ENCODE results near the gene SAMD9L.

Gene SAMD9L

DNA sequence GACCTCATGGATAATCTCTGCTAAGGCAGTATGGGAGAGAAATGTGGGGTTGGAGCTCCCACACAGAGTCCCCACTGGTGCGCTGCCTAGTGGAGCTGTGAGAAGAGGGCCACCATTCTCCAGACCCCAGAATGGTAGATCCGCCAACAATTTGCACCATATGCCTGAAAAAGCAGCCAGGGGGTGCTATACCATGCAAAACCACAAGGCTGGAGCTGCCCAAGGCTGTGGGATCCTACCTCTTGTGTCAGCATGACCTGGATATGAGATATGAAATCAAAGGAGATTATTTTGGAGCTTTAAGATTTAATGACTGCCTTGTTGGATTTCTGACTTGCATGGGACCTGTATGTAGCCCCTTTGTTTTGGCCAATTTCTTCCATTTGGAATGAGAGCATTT is 27.0 kb upstream of the SAMD9L start:
- H3K9me3 ChIP-seq (ENCODE audit: insufficient read depth, low read length): peaks cover 17% of the 10 kb centered on the region
- no peak overlapping the region for H3K4me3 ChIP-seq (ENCODE audit: low read length)
- H3K4me1 ChIP-seq (ENCODE audit: low read length): peaks cover 10% of the 10 kb centered on the region
- H4K20me1 ChIP-seq (ENCODE audit: insufficient read depth, low read length): no peaks in the 10 kb centered on the region
- H3K27me3 ChIP-seq (ENCODE audit: low read depth, low read length): no peaks in the 10 kb centered on the region
- H3K9ac ChIP-seq (ENCODE audit: low read length): no peak overlapping the region
- TF ChIP-seq, protein P1, sequence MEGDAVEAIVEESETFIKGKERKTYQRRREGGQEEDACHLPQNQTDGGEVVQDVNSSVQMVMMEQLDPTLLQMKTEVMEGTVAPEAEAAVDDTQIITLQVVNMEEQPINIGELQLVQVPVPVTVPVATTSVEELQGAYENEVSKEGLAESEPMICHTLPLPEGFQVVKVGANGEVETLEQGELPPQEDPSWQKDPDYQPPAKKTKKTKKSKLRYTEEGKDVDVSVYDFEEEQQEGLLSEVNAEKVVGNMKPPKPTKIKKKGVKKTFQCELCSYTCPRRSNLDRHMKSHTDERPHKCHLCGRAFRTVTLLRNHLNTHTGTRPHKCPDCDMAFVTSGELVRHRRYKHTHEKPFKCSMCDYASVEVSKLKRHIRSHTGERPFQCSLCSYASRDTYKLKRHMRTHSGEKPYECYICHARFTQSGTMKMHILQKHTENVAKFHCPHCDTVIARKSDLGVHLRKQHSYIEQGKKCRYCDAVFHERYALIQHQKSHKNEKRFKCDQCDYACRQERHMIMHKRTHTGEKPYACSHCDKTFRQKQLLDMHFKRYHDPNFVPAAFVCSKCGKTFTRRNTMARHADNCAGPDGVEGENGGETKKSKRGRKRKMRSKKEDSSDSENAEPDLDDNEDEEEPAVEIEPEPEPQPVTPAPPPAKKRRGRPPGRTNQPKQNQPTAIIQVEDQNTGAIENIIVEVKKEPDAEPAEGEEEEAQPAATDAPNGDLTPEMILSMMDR (IDR thresholded peaks at IDR 0.05; ENCODE audit: low read depth, low read length): no peak
- no peak for TF ChIP-seq EZH2phosphoT487 (IDR thresholded peaks at IDR 0.05; ENCODE audit: low read depth)
- no peak overlapping the region for H3K27ac ChIP-seq (ENCODE audit: low read length)
- H3K36me3 ChIP-seq (replicated peaks; ENCODE audit: low read depth, low read length): peaks cover 13% of the 10 kb centered on the region
- H3K79me2 ChIP-seq (ENCODE audit: low read length): no peaks in the 10 kb centered on the region
- H3K4me2 ChIP-seq (ENCODE audit: low read length): no peak overlapping the region
- H2AFZ ChIP-seq (ENCODE audit: low read depth, low read length): no peak overlapping the region

DNA sequence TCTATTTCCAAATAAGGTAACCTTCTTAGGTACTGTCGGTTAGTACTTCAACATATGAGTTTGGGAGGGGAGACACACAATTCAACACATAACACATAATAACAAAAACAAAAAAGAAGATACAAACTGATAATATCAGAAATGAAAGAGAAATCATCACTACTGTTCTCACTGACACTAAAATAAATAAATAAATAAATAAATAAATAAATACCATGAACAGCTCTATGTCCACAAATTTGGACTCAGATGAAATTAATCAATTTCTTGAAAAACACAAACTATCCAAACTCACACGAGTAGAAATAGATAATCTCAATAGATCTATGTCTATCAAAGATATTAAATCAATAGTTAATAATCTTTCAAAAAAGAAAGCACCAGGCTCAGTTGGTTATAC is 24.5 kb upstream of the SAMD9L start:
- no peak overlapping the region for H3K9ac ChIP-seq (ENCODE audit: low read length)
- H3K4me1 ChIP-seq (ENCODE audit: low read length): no peaks in the 10 kb centered on the region
- H3K27me3 ChIP-seq (ENCODE audit: low read depth, low read length): no peaks in the 10 kb centered on the region
- H4K20me1 ChIP-seq (ENCODE audit: insufficient read depth, low read length): no peaks in the 10 kb centered on the region
- no peaks in the 10 kb centered on the region for H3K79me2 ChIP-seq (ENCODE audit: low read length)
- H3K36me3 ChIP-seq (replicated peaks; ENCODE audit: low read depth, low read length): peaks cover 13% of the 10 kb centered on the region
- H2AFZ ChIP-seq (ENCODE audit: low read depth, low read length): no peak overlapping the region
- no peak overlapping the region for H3K4me3 ChIP-seq (ENCODE audit: low read length)
- H3K27ac ChIP-seq (ENCODE audit: low read length): no peak overlapping the region
- TF ChIP-seq, protein P1 (IDR thresholded peaks at IDR 0.05; ENCODE audit: low read depth, low read length): no peak
- no peak for TF ChIP-seq EZH2phosphoT487 (IDR thresholded peaks at IDR 0.05; ENCODE audit: low read depth)
- H3K4me2 ChIP-seq (ENCODE audit: low read length): no peak overlapping the region
- peaks cover 17% of the 10 kb centered on the region for H3K9me3 ChIP-seq (ENCODE audit: insufficient read depth, low read length)

DNA sequence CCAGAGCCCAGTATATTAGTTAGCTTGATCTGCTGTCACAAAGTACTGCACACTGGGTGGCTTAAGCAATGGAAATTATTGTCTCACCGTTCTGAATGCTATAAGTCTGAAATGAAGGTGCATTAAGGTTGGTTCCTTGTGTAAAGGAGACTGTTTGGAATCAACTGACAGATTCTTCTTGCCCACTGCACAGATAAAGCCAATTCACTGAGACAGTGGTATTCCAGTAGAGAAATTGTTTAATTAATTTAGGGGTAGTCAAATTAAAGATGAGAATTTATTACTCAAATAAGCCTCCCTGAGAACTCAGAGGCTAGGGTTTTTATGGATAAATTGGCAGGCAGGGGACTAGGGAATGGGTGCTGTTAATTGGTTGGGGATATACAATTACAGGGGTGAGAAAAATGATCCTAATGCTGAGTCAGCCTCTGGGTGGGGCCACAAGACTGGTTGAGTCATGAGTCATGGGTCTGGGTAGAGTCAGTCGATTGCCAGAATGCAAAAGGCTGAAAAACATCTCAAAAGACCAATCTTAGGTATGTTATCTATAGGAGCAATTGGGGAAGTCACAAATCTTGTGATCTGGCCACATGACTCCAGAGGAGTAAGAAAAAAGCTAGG is 23.5 kb upstream of the SAMD9L start:
- no peaks in the 10 kb centered on the region for H3K27me3 ChIP-seq (ENCODE audit: low read depth, low read length)
- H3K9ac ChIP-seq (ENCODE audit: low read length): no peak overlapping the region
- H3K79me2 ChIP-seq (ENCODE audit: low read length): no peaks in the 10 kb centered on the region
- H2AFZ ChIP-seq (ENCODE audit: low read depth, low read length): no peak overlapping the region
- H3K36me3 ChIP-seq (replicated peaks; ENCODE audit: low read depth, low read length): peaks cover 13% of the 10 kb centered on the region
- H3K9me3 ChIP-seq (ENCODE audit: insufficient read depth, low read length): peaks cover 17% of the 10 kb centered on the region
- no peaks in the 10 kb centered on the region for H3K4me1 ChIP-seq (ENCODE audit: low read length)
- no peak overlapping the region for H3K27ac ChIP-seq (ENCODE audit: low read length)
- TF ChIP-seq, protein P1 (IDR thresholded peaks at IDR 0.05; ENCODE audit: low read depth, low read length): no peak
- TF ChIP-seq EZH2phosphoT487 (IDR thresholded peaks at IDR 0.05; ENCODE audit: low read depth): no peak
- no peaks in the 10 kb centered on the region for H4K20me1 ChIP-seq (ENCODE audit: insufficient read depth, low read length)
- no peak overlapping the region for H3K4me2 ChIP-seq (ENCODE audit: low read length)
- H3K4me3 ChIP-seq (ENCODE audit: low read length): no peak overlapping the region

DNA sequence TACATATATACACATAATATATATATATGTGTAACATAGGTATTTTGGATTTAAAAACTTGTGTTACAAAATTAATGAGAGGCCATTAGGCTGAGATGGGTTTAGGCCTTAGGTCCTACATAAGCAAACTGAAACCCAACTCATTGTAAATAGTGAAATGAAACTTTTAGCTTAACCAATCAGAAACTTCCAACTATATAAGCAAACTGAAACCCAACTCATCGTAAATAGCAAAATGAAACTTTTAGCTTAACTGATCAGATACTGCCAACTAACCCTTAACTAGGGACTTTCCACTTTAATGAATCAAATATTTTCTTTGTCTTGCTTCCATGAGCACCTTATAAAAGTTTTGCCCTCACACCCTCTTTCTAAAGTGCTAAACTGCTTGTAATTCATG is 17.3 kb upstream of the SAMD9L start:
- Histone ChIP-seq H3K4me2 (ENCODE audit: low read length) (peak overlapping the region; percentile 34; the same call in 1 of the 2 replicates), H3K27me3 (ENCODE audit: low read depth, low read length) (no peaks in the 10 kb centered on the region), H2AFZ (ENCODE audit: low read depth, low read length) (no peak overlapping the region), H3K4me3 (ENCODE audit: low read length) (no peak overlapping the region), H4K20me1 (ENCODE audit: insufficient read depth, low read length) (no peaks in the 10 kb centered on the region), H3K4me1 (ENCODE audit: low read length) (peaks cover 26% of the 10 kb centered on the region), H3K9me3 (ENCODE audit: insufficient read depth, low read length) (peaks cover 19% of the 10 kb centered on the region), H3K79me2 (ENCODE audit: low read length) (no peaks in the 10 kb centered on the region), H3K9ac (ENCODE audit: low read length) (peak overlapping the region; percentile 38), H3K36me3 (replicated peaks; ENCODE audit: low read depth, low read length) (peaks cover 24% of the 10 kb centered on the region), H3K27ac (ENCODE audit: low read length) (peak overlapping the region; percentile 89)
- TF ChIP-seq, protein P1 (IDR thresholded peaks at IDR 0.05; ENCODE audit: low read depth, low read length): no peak
- no peak for TF ChIP-seq EZH2phosphoT487 (IDR thresholded peaks at IDR 0.05; ENCODE audit: low read depth)
